Bronchial epithelial cell (primary cell): ENCODE results near the gene PSMC3. TPM values are rescaled to one million over a fixed set of nuclear protein-coding genes. Genes with fewer than 3 reads are reported as not detected.

Experiments
- DNase-seq: peaks from one replicate; pipeline ENCODE4 v3.0.0-alpha.2; 2010; ENCODE audit warnings: low read depth
- FAIRE-seq: peaks from 2 replicates; lab custom pipeline; 2011; peaks lifted over from hg19 to GRCh38; lab: Jason Lieb, UNC
- H3K27me3 ChIP-seq: 2 replicates; pipeline ENCODE4 v1.5.1; 2011; ENCODE audit warnings: low read length; ENCODE audit not compliant: control insufficient read depth, insufficient read depth
- H3K36me3 ChIP-seq: 2 replicates; pipeline ENCODE4 v1.5.1; 2011; ENCODE audit warnings: low read length; ENCODE audit not compliant: control insufficient read depth, insufficient read depth
- H3K4me3 ChIP-seq: 2 replicates; pipeline ENCODE4 v1.5.1; 2011; ENCODE audit warnings: mild to moderate bottlenecking, low read depth, low read length, control low read depth
- CTCF ChIP-seq: IDR thresholded peaks from 2 replicates; pipeline ENCODE4 v1.5.1; 2011; ENCODE audit warnings: mild to moderate bottlenecking, moderate library complexity, low read length, control low read depth, inconsistent platforms; ENCODE audit not compliant: insufficient read depth, severe bottlenecking
- total RNA-seq: library from RNA; depleted of rRNA; stranded (reverse); fragments of >200 nt; gene quantifications from 2 replicates; pipeline ENCODE4 v1.2.1, GENCODE V29; 2014

The PSMC3 gene
- total RNA-seq, 1 donor from 2014 or later: 141 TPM

- no peak for TF ChIP-seq CTCF
- no peak for DNase-seq
- Histone ChIP-seq H3K27me3 (no peaks in the 10 kb centered on the region), H3K36me3 (no peaks in the 10 kb centered on the region), H3K4me3 (no peak overlapping the region)
- FAIRE-seq: no peak
Measured at GRCh38 chr11:47391077-47391583, 35.1 kb downstream of the PSMC3 start.

DNA sequence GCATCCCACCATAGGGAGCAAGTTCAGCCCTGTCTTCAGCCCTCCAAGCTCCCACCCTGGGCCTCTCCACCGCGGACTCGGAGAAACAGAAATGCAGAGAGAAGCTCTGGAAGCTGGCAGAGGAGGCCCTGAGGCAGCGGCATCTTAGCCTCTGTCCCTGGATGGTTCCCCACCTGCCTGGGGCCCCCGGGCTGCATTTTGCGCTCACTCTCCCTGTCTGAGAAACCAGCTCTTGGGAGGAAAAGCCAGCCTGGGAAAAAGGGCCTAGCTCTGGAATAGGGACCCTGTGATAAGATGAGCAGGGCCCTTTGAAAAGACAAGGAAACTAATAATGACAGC, 35.8 kb downstream of the PSMC3 start:
- Histone ChIP-seq H3K36me3 (no peaks in the 10 kb centered on the region), H3K4me3 (no peak overlapping the region), H3K27me3 (no peaks in the 10 kb centered on the region)
- FAIRE-seq: no peak
- no peak for DNase-seq
- TF ChIP-seq CTCF: no peak

DNA sequence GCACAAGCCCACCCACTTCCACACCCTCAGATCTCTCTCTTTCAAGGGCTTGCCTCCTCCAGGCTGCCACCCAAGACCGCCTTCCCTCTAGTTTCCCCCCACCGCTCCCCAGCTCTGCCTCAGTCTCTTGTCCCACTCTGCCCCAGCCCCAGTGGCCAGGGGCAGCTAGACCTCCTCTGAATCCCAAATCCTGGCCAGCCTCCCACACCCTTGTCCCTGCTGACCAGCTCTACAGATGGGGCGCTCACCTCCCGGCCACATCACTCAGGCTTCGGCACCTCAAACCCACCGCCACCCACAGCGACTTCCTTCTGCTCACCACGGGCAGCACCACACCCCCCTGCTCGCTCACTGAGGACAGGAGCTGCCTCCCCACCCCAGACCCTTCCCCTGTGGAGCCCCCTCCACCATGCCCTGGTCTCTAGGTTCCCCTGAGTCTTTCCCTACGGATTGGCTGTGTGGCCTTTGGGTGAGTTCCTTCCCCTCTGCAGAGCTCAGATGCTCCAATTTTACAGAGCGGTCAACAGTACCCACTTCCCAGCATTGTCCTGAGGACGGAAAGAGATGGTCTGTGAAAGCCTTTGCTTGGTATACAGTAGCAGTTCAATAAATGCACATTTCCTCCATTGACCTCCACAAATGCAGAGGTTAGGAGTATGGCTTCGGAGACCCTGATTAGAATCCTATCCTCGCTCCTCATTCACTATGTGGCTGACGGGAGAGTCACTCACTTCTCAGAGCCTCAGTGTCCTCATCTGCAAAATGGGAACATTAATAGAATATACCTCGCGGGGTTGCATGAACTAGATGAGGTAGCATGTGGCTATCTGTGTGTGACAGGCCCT, 36.4 kb downstream of the PSMC3 start:
- Histone ChIP-seq H3K27me3 (no peaks in the 10 kb centered on the region), H3K36me3 (no peaks in the 10 kb centered on the region), H3K4me3 (no peak overlapping the region)
- no peak for DNase-seq
- TF ChIP-seq CTCF: no peak
- FAIRE-seq: no peak

- Histone ChIP-seq H3K4me3 (no peak overlapping the region), H3K36me3 (no peaks in the 10 kb centered on the region), H3K27me3 (no peaks in the 10 kb centered on the region)
- FAIRE-seq (no peak), DNase-seq (peak; percentile 68)
- no peak for TF ChIP-seq CTCF
Measured at GRCh38 chr11:47388697-47389576, 37.3 kb downstream of the PSMC3 start.

GRCh38 chr11:47387944-47388696, 38.1 kb downstream of the PSMC3 start:
- Histone ChIP-seq H3K36me3 (no peaks in the 10 kb centered on the region), H3K27me3 (no peaks in the 10 kb centered on the region), H3K4me3 (no peak overlapping the region)
- no peak for FAIRE-seq
- no peak for DNase-seq
- no peak for TF ChIP-seq CTCF
